MM.1S (cell line): ENCODE measurements around the gene USP10.

Source experiments
- DNase-seq: peaks from one replicate; pipeline ENCODE4 v3.0.0-alpha.2; 2015
- H2AFZ ChIP-seq: fragments of 300-600 bp; sonication (generic); 2 replicates; pipeline ENCODE4 v1.6.0; 2016; ENCODE audit warnings: antibody characterized with exemption, low read length
- H3F3A ChIP-seq: fragments of 300-600 bp; sonication (generic); 2 replicates; pipeline ENCODE4 v1.6.1; 2016; ENCODE audit warnings: mild to moderate bottlenecking, antibody characterized with exemption, low read length, moderate library complexity, mixed read lengths; ENCODE audit not compliant: insufficient read depth
- H3K27ac ChIP-seq: fragments of 300-600 bp; sonication (generic); 2 replicates; pipeline ENCODE4 v1.5.1; 2016; ENCODE audit warnings: mild to moderate bottlenecking, low read length
- H3K27me3 ChIP-seq: fragments of 300-600 bp; sonication (generic); replicated peaks from 2 replicates; pipeline ENCODE4 v1.6.0; 2016; ENCODE audit warnings: low read length; ENCODE audit not compliant: insufficient read depth
- H3K36me3 ChIP-seq: fragments of 300-600 bp; sonication (generic); replicated peaks from 2 replicates; pipeline ENCODE4 v1.6.1; 2016; ENCODE audit warnings: mild to moderate bottlenecking, low read length, mixed read lengths; ENCODE audit not compliant: insufficient read depth
- H3K4me1 ChIP-seq: fragments of 300-600 bp; sonication (generic); 2 replicates; pipeline ENCODE4 v1.6.1; 2016; ENCODE audit warnings: low read length, mixed read lengths
- H3K4me2 ChIP-seq: fragments of 300-600 bp; sonication (generic); 2 replicates; pipeline ENCODE4 v1.6.0; 2016; ENCODE audit warnings: low read depth, low read length
- H3K4me3 ChIP-seq: fragments of 300-600 bp; sonication (generic); 2 replicates; pipeline ENCODE4 v1.5.1; 2016; ENCODE audit warnings: low read length, mixed read lengths
- H3K79me2 ChIP-seq: fragments of 300-600 bp; sonication (generic); 2 replicates; pipeline ENCODE4 v1.6.1; 2016; ENCODE audit warnings: mixed run types, low read length, mixed read lengths
- H3K9ac ChIP-seq: fragments of 300-600 bp; sonication (generic); 2 replicates; pipeline ENCODE4 v1.6.1; 2016; ENCODE audit warnings: low read length, mixed read lengths
- H3K9me2 ChIP-seq: fragments of 300-600 bp; sonication (generic); replicated peaks from 2 replicates; pipeline ENCODE4 v1.6.1; 2016; ENCODE audit warnings: mild to moderate bottlenecking, low read length, mixed read lengths; ENCODE audit not compliant: insufficient read depth
- H3K9me3 ChIP-seq: fragments of 300-600 bp; sonication (generic); replicated peaks from 2 replicates; pipeline ENCODE4 v1.6.1; 2016; ENCODE audit warnings: mild to moderate bottlenecking, low read length, mixed read lengths; ENCODE audit not compliant: insufficient read depth
- H4K20me1 ChIP-seq: fragments of 300-600 bp; sonication (generic); 2 replicates; pipeline ENCODE4 v1.6.1; 2016; ENCODE audit warnings: mild to moderate bottlenecking, low read length, moderate library complexity, mixed read lengths; ENCODE audit not compliant: insufficient read depth
- CTCF ChIP-seq: fragments of 300-600 bp; sonication (generic); IDR thresholded peaks from 2 replicates; pipeline ENCODE4 v1.5.1; 2016; ENCODE audit warnings: antibody characterized with exemption, low read length, mixed read lengths
- EZH2 ChIP-seq: fragments of 300-600 bp; sonication (generic); optimal IDR thresholded peaks from 2 replicates; pipeline ENCODE3; 2017; ENCODE audit warnings: low read depth, mild to moderate bottlenecking, antibody characterized with exemption, low read length, mixed read lengths
- EZH2phosphoT487 ChIP-seq: fragments of 300-600 bp; sonication (generic); IDR thresholded peaks from 2 replicates; pipeline ENCODE4 v1.6.1; 2018; ENCODE audit warnings: antibody characterized with exemption, low read length

The USP10 gene, protein sequence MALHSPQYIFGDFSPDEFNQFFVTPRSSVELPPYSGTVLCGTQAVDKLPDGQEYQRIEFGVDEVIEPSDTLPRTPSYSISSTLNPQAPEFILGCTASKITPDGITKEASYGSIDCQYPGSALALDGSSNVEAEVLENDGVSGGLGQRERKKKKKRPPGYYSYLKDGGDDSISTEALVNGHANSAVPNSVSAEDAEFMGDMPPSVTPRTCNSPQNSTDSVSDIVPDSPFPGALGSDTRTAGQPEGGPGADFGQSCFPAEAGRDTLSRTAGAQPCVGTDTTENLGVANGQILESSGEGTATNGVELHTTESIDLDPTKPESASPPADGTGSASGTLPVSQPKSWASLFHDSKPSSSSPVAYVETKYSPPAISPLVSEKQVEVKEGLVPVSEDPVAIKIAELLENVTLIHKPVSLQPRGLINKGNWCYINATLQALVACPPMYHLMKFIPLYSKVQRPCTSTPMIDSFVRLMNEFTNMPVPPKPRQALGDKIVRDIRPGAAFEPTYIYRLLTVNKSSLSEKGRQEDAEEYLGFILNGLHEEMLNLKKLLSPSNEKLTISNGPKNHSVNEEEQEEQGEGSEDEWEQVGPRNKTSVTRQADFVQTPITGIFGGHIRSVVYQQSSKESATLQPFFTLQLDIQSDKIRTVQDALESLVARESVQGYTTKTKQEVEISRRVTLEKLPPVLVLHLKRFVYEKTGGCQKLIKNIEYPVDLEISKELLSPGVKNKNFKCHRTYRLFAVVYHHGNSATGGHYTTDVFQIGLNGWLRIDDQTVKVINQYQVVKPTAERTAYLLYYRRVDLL

DNA sequence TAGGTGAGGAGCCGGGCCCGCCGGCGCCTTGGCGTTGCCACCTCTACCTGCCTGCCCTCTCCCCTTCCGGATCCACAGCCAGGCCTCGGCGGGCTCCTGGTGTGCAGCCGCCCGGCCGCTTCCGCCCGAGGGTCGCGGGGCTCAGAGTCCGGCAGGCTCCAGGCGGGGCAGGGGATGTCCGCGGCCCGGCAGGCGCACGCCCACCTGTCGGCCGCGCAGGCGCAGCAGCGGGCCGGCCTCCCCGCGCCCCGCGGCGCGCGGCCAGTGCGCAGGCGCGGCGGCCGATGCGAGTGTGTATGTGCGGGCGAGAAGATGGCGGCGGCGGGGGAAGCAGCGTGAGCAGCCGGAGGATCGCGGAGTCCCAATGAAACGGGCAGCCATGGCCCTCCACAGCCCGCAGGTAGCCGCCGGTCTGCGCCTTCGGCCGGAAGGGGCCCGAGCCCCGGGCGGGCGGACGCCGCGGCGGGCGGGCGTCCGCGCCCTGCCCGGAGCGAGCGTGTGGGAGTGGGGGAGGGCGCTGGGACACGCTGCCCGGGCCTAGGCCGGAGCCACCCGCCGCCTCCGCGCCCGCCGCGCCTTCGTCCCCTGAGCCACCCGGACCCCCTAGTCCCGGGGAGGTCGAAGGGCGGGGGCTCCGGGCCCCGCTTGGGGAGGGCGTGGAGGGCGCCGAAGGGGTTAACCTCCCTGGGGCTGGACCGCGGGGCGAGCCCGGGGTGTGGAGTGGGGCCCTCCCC, at the start of gene USP10:
USP10 (plus strand) TSS at position 289 of the 734 bp plus-strand sequence; CDS start at position 380, 91 bp downstream.
- peaks cover 15% of the 10 kb centered on the region; the same call in 1 of the 2 replicates for H4K20me1 ChIP-seq
- TF ChIP-seq CTCF (no peak), EZH2phosphoT487 (no peak), EZH2 (no peak)
- 0 out of 2 replicates have a peak, but pooled peaks cover 2% of the 10 kb centered on the region for H3K4me1 ChIP-seq
- peak; percentile 66 for DNase-seq
- peak within 1 kb of the TSS; percentile 74 for H3K4me3 ChIP-seq
- H3K79me2 ChIP-seq = peaks cover 44% of the 10 kb centered on the region
- peak within 1 kb of the TSS; percentile 68 for H3K9ac ChIP-seq
- H3K27ac ChIP-seq = peak within 1 kb of the TSS; percentile 31; the same call in 1 of the 2 replicates
- H3K4me2 ChIP-seq = peak within 1 kb of the TSS; percentile 76
- H3F3A ChIP-seq = no peaks in the 10 kb centered on the region
- H3K9me2 ChIP-seq = no peaks in the 10 kb centered on the region
- H3K27me3 ChIP-seq = no peaks in the 10 kb centered on the region
- H2AFZ ChIP-seq = peak within 1 kb of the TSS; percentile 65
- no peaks in the 10 kb centered on the region for H3K9me3 ChIP-seq
- H3K36me3 ChIP-seq = no peaks in the 10 kb centered on the region

DNA sequence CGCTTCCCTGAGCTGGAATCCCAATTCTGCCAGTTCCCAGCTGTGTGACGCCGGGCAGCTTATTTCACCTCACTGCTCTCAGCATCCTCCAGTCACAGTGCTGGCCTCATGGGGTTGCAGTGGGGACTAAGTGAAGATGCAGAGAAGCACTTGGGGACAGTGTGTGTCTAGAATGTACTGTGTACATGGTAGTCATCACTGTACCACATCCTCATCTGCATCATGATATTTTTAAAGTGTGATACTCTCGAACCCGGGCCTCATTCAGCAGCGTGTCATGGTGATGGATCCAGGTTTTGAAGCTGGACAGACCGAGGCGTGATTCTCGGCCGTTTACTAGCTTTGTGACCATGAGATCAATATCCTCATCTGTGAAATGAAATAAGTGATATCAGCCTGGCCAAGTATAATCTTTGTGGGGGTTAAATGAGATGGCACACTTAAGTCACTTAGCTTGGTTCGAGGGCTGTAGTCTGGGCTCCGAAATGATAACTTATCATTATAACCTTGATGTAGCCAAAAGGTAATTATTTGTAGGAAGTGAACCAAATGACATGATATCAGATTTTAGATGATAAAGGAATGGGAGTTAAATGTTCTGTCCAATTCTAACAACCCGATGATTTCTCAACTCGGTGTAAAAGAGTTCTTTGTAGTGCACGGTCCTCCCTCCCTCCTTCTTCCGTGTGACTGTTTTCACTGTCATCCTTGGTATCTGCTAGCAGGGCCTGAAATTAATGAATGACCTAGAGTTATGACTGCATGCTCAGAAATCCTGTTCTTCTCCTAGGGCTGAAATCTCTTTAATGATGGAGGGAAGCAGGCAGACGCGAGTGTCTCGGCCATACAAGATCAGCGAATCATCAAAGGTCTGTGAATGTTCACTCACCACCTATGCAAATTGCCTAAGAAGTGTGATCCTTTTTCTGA, 49.5 kb upstream of the USP10 start:
- H4K20me1 ChIP-seq = no peaks in the 10 kb centered on the region
- no peak for DNase-seq
- TF ChIP-seq EZH2 (no peak), EZH2phosphoT487 (no peak), CTCF (no peak)

DNA sequence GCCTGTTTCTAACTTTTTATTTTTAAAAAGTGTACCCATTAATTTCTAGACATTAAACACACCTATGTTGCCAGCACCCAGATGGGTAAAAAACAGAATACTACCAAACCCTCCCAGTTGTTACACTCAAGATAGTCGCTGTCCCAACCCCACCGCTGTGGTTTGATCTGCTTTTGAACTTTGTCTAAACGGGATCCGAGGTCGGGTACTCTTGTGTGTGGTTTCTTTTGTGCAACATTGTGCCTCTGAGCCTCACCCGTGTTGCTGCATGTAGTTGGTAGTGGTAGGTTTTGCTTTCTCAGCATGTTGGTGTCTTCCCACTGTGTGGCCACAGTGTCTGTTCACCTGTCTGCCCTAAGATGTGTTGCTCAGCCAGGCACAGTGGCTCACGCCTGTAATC, 47.2 kb upstream of the USP10 start:
- H3K27me3 ChIP-seq = no peaks in the 10 kb centered on the region
- TF ChIP-seq CTCF (no peak), EZH2phosphoT487 (no peak), EZH2 (no peak)
- H3K9me2 ChIP-seq = no peaks in the 10 kb centered on the region
- no peaks in the 10 kb centered on the region for H3F3A ChIP-seq
- H3K9ac ChIP-seq = no peak overlapping the region
- H3K27ac ChIP-seq = no peak overlapping the region
- H4K20me1 ChIP-seq = no peaks in the 10 kb centered on the region
- H3K4me2 ChIP-seq = no peak overlapping the region
- no peak overlapping the region for H2AFZ ChIP-seq
- H3K9me3 ChIP-seq = no peaks in the 10 kb centered on the region
- no peak for DNase-seq
- H3K4me1 ChIP-seq = peaks cover 4% of the 10 kb centered on the region; the same call in 1 of the 2 replicates
- no peak overlapping the region for H3K4me3 ChIP-seq
- H3K36me3 ChIP-seq = no peaks in the 10 kb centered on the region
- H3K79me2 ChIP-seq = no peaks in the 10 kb centered on the region; the same call in 1 of the 2 replicates

More for the DNA sequence above, 49.5 kb upstream of the USP10 start:
- Histone ChIP-seq H3K9me2 (no peaks in the 10 kb centered on the region), H3K9me3 (no peaks in the 10 kb centered on the region), H3K4me2 (no peak overlapping the region), H2AFZ (no peak overlapping the region), H3K4me3 (no peak overlapping the region), H3K27ac (no peak overlapping the region), H3K4me1 (peaks cover 6% of the 10 kb centered on the region; the same call in 1 of the 2 replicates), H3K79me2 (no peaks in the 10 kb centered on the region; the same call in 1 of the 2 replicates), H3K36me3 (no peaks in the 10 kb centered on the region), H3K9ac (no peak overlapping the region), H3K27me3 (no peaks in the 10 kb centered on the region), H3F3A (no peaks in the 10 kb centered on the region)
